GM21528 (cell line): ENCODE results near the gene ACTR3C.

Experiments
- ATAC-seq: cut with Tn5 transposase; IDR thresholded peaks from one replicate; pipeline ENCODE4 v1.9.1; 2021; ENCODE audit warnings: mild to moderate bottlenecking, moderate library complexity; ENCODE audit not compliant: unreplicated experiment, low FRiP score

Gene ACTR3C

GRCh38 chr7:150322833-150323681 lies at the start of gene ACTR3C, which contains the start of gene LRRC61:
ACTR3C (minus strand) TSS chr7:150323545; CDS start chr7:150295296, 28,249 bp downstream.
LRRC61 (plus strand) TSS chr7:150323355; CDS start chr7:150336862, 13,507 bp downstream.
- peak; percentile 60 for ATAC-seq

- no peak for ATAC-seq
Observed at GRCh38 chr7:150372271-150373048, 49.1 kb upstream of the ACTR3C start.

- no peak for ATAC-seq
Observed at GRCh38 chr7:150371996-150372270, 48.6 kb upstream of the ACTR3C start.

- no peak for ATAC-seq
Observed at GRCh38 chr7:150371131-150371995, 48.0 kb upstream of the ACTR3C start.

GRCh38 chr7:150370612-150371071 lies 47.3 kb upstream of the ACTR3C start:
- no peak for ATAC-seq

GRCh38 chr7:150369748-150370501 lies 46.6 kb upstream of the ACTR3C start:
- ATAC-seq: no peak

GRCh38 chr7:150368884-150369747 lies 45.8 kb upstream of the ACTR3C start:
- peak; percentile 42 for ATAC-seq

- peak; percentile 51 for ATAC-seq
Observed at GRCh38 chr7:150368096-150368883, 44.9 kb upstream of the ACTR3C start, which contains the start of gene REPIN1. REPIN1 (plus strand) TSS chr7:150368822; CDS start chr7:150369712, 890 bp downstream.

- no peak for ATAC-seq
Observed at GRCh38 chr7:150367677-150368095, 44.3 kb upstream of the ACTR3C start.

- no peak for ATAC-seq
Observed at GRCh38 chr7:150365673-150366398, 42.5 kb upstream of the ACTR3C start.

- ATAC-seq: no peak
Observed at GRCh38 chr7:150365194-150365593, 41.8 kb upstream of the ACTR3C start.

GRCh38 chr7:150363872-150364271 lies 40.5 kb upstream of the ACTR3C start:
- ATAC-seq: no peak

- ATAC-seq: no peak
Observed at GRCh38 chr7:150363370-150363769, 40.0 kb upstream of the ACTR3C start.

GRCh38 chr7:150361807-150362621 lies 38.7 kb upstream of the ACTR3C start:
- no peak for ATAC-seq

GRCh38 chr7:150361402-150361801 lies 38.1 kb upstream of the ACTR3C start:
- no peak for ATAC-seq

- ATAC-seq: no peak
Observed at GRCh38 chr7:150360363-150361058, 37.2 kb upstream of the ACTR3C start.
